GM12878 (cell line): Measurements from ENCODE around the gene ABCG5. TPM values are rescaled to one million over a fixed set of nuclear protein-coding genes. Genes with fewer than 3 reads are reported as not detected.

Source experiments
- ATAC-seq: fragments of 200-7000 bp; cut with Tn5 transposase; 3 replicates; pipeline ENCODE4 v1.9.1; 2020; ENCODE audit warnings: mild to moderate bottlenecking, moderate library complexity
- BruUV-seq: library from RNA; stranded (reverse); fragments of 400-500 nt; replicated peaks from 2 replicates; lab custom pipeline; 2021; lab: Mats Ljungman, UMichigan
- CTCF ChIA-PET: fragments of 300-600 bp; sonication (Branson Sonifier 250); formaldehyde crosslinking; extraction: SDS; loops from one replicate; lab custom pipeline; 2021; ENCODE audit warnings: inconsistent platforms; lab: Yijun Ruan, JAX
- POLR2A ChIA-PET: fragments of 350-600 bp; formaldehyde crosslinking; extraction: SDS; loops from one replicate; lab custom pipeline; 2021; ENCODE audit warnings: inconsistent platforms; lab: Charles Lee
- RAD21 ChIA-PET: fragments of 300-600 bp; sonication (Branson Sonifier 250); formaldehyde crosslinking; loops from one replicate; lab custom pipeline; 2023; ENCODE audit warnings: antibody characterized with exemption; ENCODE audit not compliant: unreplicated experiment; lab: Charles Lee
- SMC1A ChIA-PET: fragments of 300-600 bp; sonication (Branson Sonifier 250); formaldehyde crosslinking; loops from one replicate; lab custom pipeline; 2023; ENCODE audit not compliant: unreplicated experiment, uncharacterized antibody; lab: Charles Lee
- DNase-seq: peaks from one replicate; pipeline ENCODE4 v3.0.0-alpha.2; 2011; ENCODE audit warnings: low read depth, low spot score
- FAIRE-seq: peaks from 3 replicates; lab custom pipeline; 2011; peaks lifted over from hg19 to GRCh38; lab: Jason Lieb, UNC
- H2AFZ ChIP-seq: 2 replicates; pipeline ENCODE4 v1.6.0; 2011; ENCODE audit warnings: low read depth, low read length, control low read depth; ENCODE audit not compliant: control insufficient read depth
- H3K27ac ChIP-seq: 2 replicates; pipeline ENCODE4 v1.5.1; 2011; ENCODE audit warnings: control low read depth; ENCODE audit not compliant: control insufficient read depth, insufficient read depth
- H3K27me3 ChIP-seq, 2 experiments: replicated peaks in 1 of 2; 2 replicates each; pipeline versions ENCODE4 v1.6.0 to v1.6.1; 2011; ENCODE audit warnings: low read length in 1 of 2; ENCODE audit not compliant: control insufficient read depth in 2 of 2, insufficient read depth in 2 of 2
- H3K36me3 ChIP-seq, 2 experiments: 2 replicates each; pipeline ENCODE4 v1.5.1; 2011; ENCODE audit warnings: low read length in 1 of 2; ENCODE audit not compliant: control insufficient read depth in 2 of 2, insufficient read depth in 2 of 2
- H3K4me1 ChIP-seq: 2 replicates; pipeline ENCODE4 v1.6.1; 2011; ENCODE audit warnings: mild to moderate bottlenecking, low read length, moderate library complexity, mixed read lengths; ENCODE audit not compliant: control insufficient read depth, insufficient read depth
- H3K4me2 ChIP-seq: 2 replicates; pipeline ENCODE4 v1.6.0; 2011; ENCODE audit warnings: control low read depth; ENCODE audit not compliant: control insufficient read depth, insufficient read depth
- H3K4me3 ChIP-seq: fragments of 200-600 bp; sonication (generic); 2 replicates; pipeline ENCODE4 v1.5.1; 2016
- H3K79me2 ChIP-seq: 2 replicates; pipeline ENCODE4 v1.6.0; 2011; ENCODE audit warnings: low read length; ENCODE audit not compliant: control insufficient read depth, insufficient read depth
- H3K9ac ChIP-seq: 2 replicates; pipeline ENCODE4 v1.8.0; 2011; ENCODE audit warnings: low read length, control low read depth, mixed read lengths; ENCODE audit not compliant: control insufficient read depth, insufficient read depth
- H3K9me3 ChIP-seq: replicated peaks from 3 replicates; pipeline ENCODE4 v1.5.1; 2011; ENCODE audit warnings: mild to moderate bottlenecking, low read length; ENCODE audit not compliant: control insufficient read depth, insufficient read depth
- H4K20me1 ChIP-seq: 2 replicates; pipeline ENCODE4 v1.6.0; 2011; ENCODE audit not compliant: control insufficient read depth, insufficient read depth
- BCLAF1 ChIP-seq: fragments of 450-650 bp; IDR thresholded peaks from 2 replicates; pipeline ENCODE4 v1.6.1; 2017; ENCODE audit warnings: antibody characterized with exemption, mild to moderate bottlenecking, moderate library complexity
- EZH2 ChIP-seq: IDR thresholded peaks from 2 replicates; pipeline ENCODE4 v1.6.1; 2012; ENCODE audit warnings: low read depth, mild to moderate bottlenecking, control low read depth, inconsistent platforms, low read length, borderline replicate concordance; ENCODE audit not compliant: control insufficient read depth
- HDGF ChIP-seq: fragments of 450-650 bp; IDR thresholded peaks from 2 replicates; pipeline ENCODE4 v1.6.1; 2016; ENCODE audit warnings: antibody characterized with exemption
- IRF4 ChIP-seq: IDR thresholded peaks from 2 replicates; pipeline ENCODE4 v1.6.1; 2011; ENCODE audit warnings: low read depth, low read length
- NR2C2 ChIP-seq: IDR thresholded peaks from 2 replicates; pipeline ENCODE4 v1.6.1; 2011; ENCODE audit warnings: borderline replicate concordance, low read depth; ENCODE audit not compliant: control insufficient read depth, insufficient read length
- POLR2A ChIP-seq: IDR thresholded peaks from 2 replicates; pipeline ENCODE4 v1.6.1; 2011; ENCODE audit warnings: low read depth, mild to moderate bottlenecking, low read length
- RELA ChIP-seq: fragments of 450-650 bp; IDR thresholded peaks from 2 replicates; pipeline ENCODE4 v1.8.0; 2014; ENCODE audit warnings: borderline replicate concordance; ENCODE audit not compliant: partially characterized antibody
- REST ChIP-seq: IDR thresholded peaks from 2 replicates; pipeline ENCODE4 v1.6.1; 2012; ENCODE audit warnings: mild to moderate bottlenecking, low read depth, low read length
- STAT1 ChIP-seq: fragments of 450-650 bp; conservative IDR thresholded peaks from 2 replicates; pipeline ENCODE4 v1.6.1; 2014; ENCODE audit warnings: antibody characterized with exemption, mild to moderate bottlenecking
- YBX1 ChIP-seq: fragments of 450-650 bp; IDR thresholded peaks from 2 replicates; pipeline ENCODE4 v1.6.1; 2016; ENCODE audit warnings: antibody characterized with exemption
- ZNF217 ChIP-seq: fragments of 450-650 bp; IDR thresholded peaks from 2 replicates; pipeline ENCODE4 v1.6.1; 2017; ENCODE audit warnings: antibody characterized with exemption, mild to moderate bottlenecking
- WGBS: methylation state at CpG from one replicate; pipeline ENCODE4 v1.1.6; 2016; ENCODE audit warnings: low lambda C conversion rate; ENCODE audit not compliant: insufficient replicate concordance, insufficient coverage; ENCODE audit errors: missing lambda C conversion rate; 5-methylcytosine and 5-hydroxymethylcytosine counted together
- in situ Hi-C: fragments of 300-500 bp; cut with MboI; formaldehyde crosslinking; loops from 9 replicates; pipeline ENCODE4 v1.14.3; 2018; ENCODE audit warnings: mixed read lengths
- intact Hi-C: fragments of 100-400 bp; cut with micrococcal nuclease; formaldehyde crosslinking; loops from one replicate; pipeline ENCODE4 v1.14.2; 2022; ENCODE audit not compliant: unreplicated experiment
- polyA plus RNA-seq, 11 experiments: library from polyadenylated mRNA; depleted of rRNA in 4 of 11; unstranded in 6 of 11; stranded (reverse) in 5 of 11; fragments of >200 nt; fragmentation: Nextera tagmentation in 4 of 11; fragmentation: Illumina TruSeq in 1 of 11; extraction: Ambion mirVana in 4 of 11; extraction: Trizol in 1 of 11; gene quantifications; 1 replicate in 1 of 11; 2 replicates in 10 of 11; pipeline versions ENCODE4 v1.2.1 to v1.2.3, GENCODE V29; 2011 to 2016; ENCODE audit warnings: inconsistent platforms in 2 of 11, missing spikeins in 2 of 11, low read depth in 1 of 11
- total RNA-seq, 4 experiments: library from RNA; depleted of rRNA in 3 of 4; stranded (reverse); fragments of >200 nt in 3 of 4; fragmentation: Illumina TruSeq in 1 of 4; extraction: Trizol in 1 of 4; gene quantifications; 2 replicates each; pipeline versions ENCODE4 v1.2.1 to v1.2.3, GENCODE V29; 2013 to 2021

The ABCG5 gene
- total and polyA plus RNA-seq, 10 of the 15 experiments (the other 5 are each of a cell fraction or from before 2014, with no cell fraction given) = not detected

GRCh38 chr2:43832457-43832856 lies 6.2 kb downstream of the ABCG5 start:
- Histone ChIP-seq H3K9me3 (no peaks in the 10 kb centered on the region), H3K4me1 (no peaks in the 10 kb centered on the region), H3K4me2 (no peak overlapping the region), H3K9ac (no peak overlapping the region), H3K79me2 (no peaks in the 10 kb centered on the region), H3K27ac (no peak overlapping the region), H3K4me3 (no peak overlapping the region), H3K36me3 (no peaks in the 10 kb centered on the region), H4K20me1 (no peaks in the 10 kb centered on the region), H3K27me3 (peaks cover 1 to 3% of the 10 kb centered on the region in 2 experiments; a peak in 3 of 4 replicates)
- CTCF ChIA-PET = no interaction called here
- FAIRE-seq (no peak), ATAC-seq (no peak), DNase-seq (no peak)
- SMC1A ChIA-PET = no interaction called here
- WGBS = 30% methylated on average over 3 of the region's 3 CpGs
- in situ Hi-C loops = no loop called here
- RAD21 ChIA-PET = no interaction called here
- no peak for TF ChIP-seq POLR2A
- no peak for TF ChIP-seq YBX1
- TF ChIP-seq STAT1 = no peak
- no peak for TF ChIP-seq RELA
- TF ChIP-seq EZH2 = no peak
- no peak for TF ChIP-seq HDGF
- no peak for TF ChIP-seq IRF4
- TF ChIP-seq NR2C2 = no peak
- TF ChIP-seq BCLAF1 = no peak
- TF ChIP-seq ZNF217 = no peak
- no peak for TF ChIP-seq REST
- TF ChIP-seq, all 136 proteins: peak for 0
- BruUV-seq = no TSS peak
- no peak overlapping the region for H2AFZ ChIP-seq
- intact Hi-C loops = no loop called here
- POLR2A ChIA-PET = no interaction called here
